HepG2 (cell line): Measurements from ENCODE around the gene ULK3. TPM values are rescaled to one million over a fixed set of nuclear protein-coding genes. Genes with fewer than 3 reads are reported as not detected.
A peak's percentile ranks its signal among the peaks of the same experiment; 100 is the strongest.

Experiments used
- CENPX ChIP-seq: sonication (generic); formaldehyde crosslinking; IDR thresholded peaks from 2 replicates; pipeline ENCODE4 v1.9.0; 2021; ENCODE audit warnings: mild to moderate bottlenecking, missing genetic modification reagents, moderate library complexity
- FOXO1 ChIP-seq: sonication (generic); formaldehyde crosslinking; IDR thresholded peaks from 2 replicates; pipeline ENCODE4 v1.4.0; 2020; ENCODE audit warnings: missing genetic modification reagents
- HHEX ChIP-seq: IDR thresholded peaks from 2 replicates; pipeline ENCODE4 v1.6.1; 2016; ENCODE audit warnings: control low read depth
- MED13 ChIP-seq: sonication (generic); formaldehyde crosslinking; IDR thresholded peaks from 2 replicates; pipeline ENCODE4 v1.5.0; 2020; ENCODE audit warnings: missing genetic modification reagents
- MEIS2 ChIP-seq: sonication (generic); formaldehyde crosslinking; IDR thresholded peaks from 2 replicates; pipeline ENCODE4 v1.9.0; 2021; ENCODE audit warnings: mild to moderate bottlenecking, missing genetic modification reagents
- RFX1 ChIP-seq: fragments of 450-650 bp; IDR thresholded peaks from 2 replicates; pipeline ENCODE4 v1.6.1; 2017
- SKI ChIP-seq: fragments of 450-650 bp; IDR thresholded peaks from one replicate; pipeline ENCODE4 v1.6.1; 2018; ENCODE audit warnings: mild to moderate bottlenecking; ENCODE audit not compliant: partially characterized antibody
- SRF ChIP-seq: IDR thresholded peaks from 2 replicates; pipeline ENCODE4 v1.6.1; 2011; ENCODE audit warnings: mild to moderate bottlenecking, low read depth, low read length, moderate library complexity
- TGIF2 ChIP-seq: IDR thresholded peaks from 2 replicates; pipeline ENCODE4 v1.6.1; 2016; ENCODE audit warnings: control low read depth, missing compliant biosample characterization
- ZIK1 ChIP-seq: sonication (generic); formaldehyde crosslinking; IDR thresholded peaks from 2 replicates; pipeline ENCODE4 v1.5.0; 2020; ENCODE audit warnings: mild to moderate bottlenecking, low read depth, missing genetic modification reagents, borderline replicate concordance
- ZNF180 ChIP-seq: sonication (generic); formaldehyde crosslinking; IDR thresholded peaks from 2 replicates; pipeline ENCODE4 v1.4.0; 2020; ENCODE audit warnings: low read depth, missing genetic modification reagents, borderline replicate concordance
- ZNF337 ChIP-seq: sonication (generic); formaldehyde crosslinking; IDR thresholded peaks from 2 replicates; pipeline ENCODE4 v1.5.1; 2020; ENCODE audit warnings: missing genetic modification reagents, low read depth, mild to moderate bottlenecking, borderline replicate concordance
- ZNF432 ChIP-seq: sonication (generic); formaldehyde crosslinking; IDR thresholded peaks from 2 replicates; pipeline ENCODE4 v1.5.0; 2020; ENCODE audit warnings: missing genetic modification reagents, mild to moderate bottlenecking, borderline replicate concordance
- ZNF558 ChIP-seq: sonication (generic); formaldehyde crosslinking; IDR thresholded peaks from 2 replicates; pipeline ENCODE4 v1.9.0; 2022; ENCODE audit warnings: mild to moderate bottlenecking, missing genetic modification reagents, borderline replicate concordance
- ZSCAN30 ChIP-seq: sonication (generic); formaldehyde crosslinking; IDR thresholded peaks from 2 replicates; pipeline ENCODE4 v1.5.0; 2020; ENCODE audit warnings: mild to moderate bottlenecking, missing genetic modification reagents
- ZZZ3 ChIP-seq: sonication (generic); formaldehyde crosslinking; IDR thresholded peaks from 2 replicates; pipeline ENCODE4 v1.4.0; 2020; ENCODE audit warnings: missing genetic modification reagents, mild to moderate bottlenecking, borderline replicate concordance
- polyA plus RNA-seq, 8 experiments: library from polyadenylated mRNA; depleted of rRNA in 3 of 8; stranded (reverse) in 7 of 8; unstranded in 1 of 8; fragments of >200 nt; fragmentation: Illumina TruSeq in 4 of 8; extraction: Trizol in 4 of 8; gene quantifications; 2 replicates each; pipeline versions ENCODE4 v1.2.1 to v1.2.3, GENCODE V29; 2011 to 2016; ENCODE audit warnings: low read depth in 4 of 8, missing spikeins in 1 of 8, mixed read lengths in 1 of 8; ENCODE audit not compliant: insufficient read depth in 1 of 8
- total RNA-seq, 5 experiments: library from RNA; depleted of rRNA; stranded (reverse); fragments of >200 nt; fragmentation: Illumina TruSeq; extraction: Trizol; gene quantifications; 2 replicates each; pipeline ENCODE4 v1.2.3, GENCODE V29; 2016; ENCODE audit warnings: low read depth in 1 of 5
- TF ChIP-seq, protein P1 (sequence below): sonication (generic); formaldehyde crosslinking; IDR thresholded peaks from 2 replicates; pipeline ENCODE4 v1.4.0; 2020; ENCODE audit warnings: missing genetic modification reagents, borderline replicate concordance
- TF ChIP-seq, protein P2 (sequence below): sonication (generic); formaldehyde crosslinking; IDR thresholded peaks from 2 replicates; pipeline ENCODE4 v1.5.0; 2020; ENCODE audit warnings: mild to moderate bottlenecking, missing genetic modification reagents
- TF ChIP-seq, protein P3 (sequence below): sonication (generic); formaldehyde crosslinking; IDR thresholded peaks from 2 replicates; pipeline ENCODE4 v1.4.0; 2020; ENCODE audit warnings: mild to moderate bottlenecking, low read depth, missing genetic modification reagents
- TF ChIP-seq, protein P4 (sequence below): sonication (generic); formaldehyde crosslinking; IDR thresholded peaks from 2 replicates; pipeline ENCODE4 v1.4.0; 2020; ENCODE audit warnings: mild to moderate bottlenecking, missing genetic modification reagents
- TF ChIP-seq, protein P5 (sequence below): sonication (generic); formaldehyde crosslinking; IDR thresholded peaks from 2 replicates; pipeline ENCODE4 v1.9.0; 2021; ENCODE audit warnings: missing genetic modification reagents, mild to moderate bottlenecking, borderline replicate concordance

The ULK3 gene
- total and polyA plus RNA-seq, 2 of the 13 experiments (the other 11 are each of a cell fraction or from before 2014, with no cell fraction given): 15.2 to 23.7 TPM

DNA sequence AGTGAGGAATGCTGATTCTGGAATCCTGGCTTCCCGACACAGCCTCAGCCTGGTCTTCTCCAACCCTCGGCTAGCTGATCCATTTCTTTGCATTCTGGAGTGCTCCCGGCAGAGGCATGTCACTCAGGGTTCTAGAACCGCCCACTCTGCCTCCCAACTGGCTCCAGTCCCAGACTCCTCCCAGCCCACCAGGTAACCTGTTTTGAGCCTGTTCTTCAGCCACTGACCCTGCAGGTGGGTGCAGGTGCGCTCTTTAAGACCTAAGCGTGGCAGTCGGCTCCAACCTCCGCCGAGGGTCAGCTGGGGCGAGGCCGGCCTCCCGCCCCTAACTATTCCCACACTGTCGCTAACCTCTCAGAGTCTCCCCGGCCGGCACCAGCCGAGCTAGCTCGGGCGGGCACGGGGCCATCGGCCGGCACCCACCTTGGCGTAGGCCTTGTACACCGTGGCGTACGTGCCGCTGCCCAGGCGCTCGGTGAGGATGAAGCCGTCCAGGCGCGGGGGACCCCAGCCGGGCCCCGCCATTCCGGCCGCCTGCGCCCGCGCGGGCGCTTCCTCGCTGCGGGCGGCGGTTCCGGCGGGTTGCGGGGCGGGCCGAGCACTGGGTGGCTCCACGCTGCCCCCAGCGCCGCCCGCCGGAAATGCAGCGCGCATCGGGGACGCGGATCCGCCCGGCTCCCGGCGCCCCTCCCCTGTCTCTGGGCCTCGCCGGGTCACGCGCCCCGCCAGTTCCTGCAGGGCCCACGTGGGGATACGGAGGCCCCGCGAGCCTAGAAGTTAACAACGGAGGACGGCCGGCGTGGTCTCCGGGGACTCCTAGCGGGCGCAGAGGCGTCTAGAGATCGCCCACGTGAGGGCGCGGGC lies at the start of gene ULK3 (continued):
- TF ChIP-seq, protein P1, sequence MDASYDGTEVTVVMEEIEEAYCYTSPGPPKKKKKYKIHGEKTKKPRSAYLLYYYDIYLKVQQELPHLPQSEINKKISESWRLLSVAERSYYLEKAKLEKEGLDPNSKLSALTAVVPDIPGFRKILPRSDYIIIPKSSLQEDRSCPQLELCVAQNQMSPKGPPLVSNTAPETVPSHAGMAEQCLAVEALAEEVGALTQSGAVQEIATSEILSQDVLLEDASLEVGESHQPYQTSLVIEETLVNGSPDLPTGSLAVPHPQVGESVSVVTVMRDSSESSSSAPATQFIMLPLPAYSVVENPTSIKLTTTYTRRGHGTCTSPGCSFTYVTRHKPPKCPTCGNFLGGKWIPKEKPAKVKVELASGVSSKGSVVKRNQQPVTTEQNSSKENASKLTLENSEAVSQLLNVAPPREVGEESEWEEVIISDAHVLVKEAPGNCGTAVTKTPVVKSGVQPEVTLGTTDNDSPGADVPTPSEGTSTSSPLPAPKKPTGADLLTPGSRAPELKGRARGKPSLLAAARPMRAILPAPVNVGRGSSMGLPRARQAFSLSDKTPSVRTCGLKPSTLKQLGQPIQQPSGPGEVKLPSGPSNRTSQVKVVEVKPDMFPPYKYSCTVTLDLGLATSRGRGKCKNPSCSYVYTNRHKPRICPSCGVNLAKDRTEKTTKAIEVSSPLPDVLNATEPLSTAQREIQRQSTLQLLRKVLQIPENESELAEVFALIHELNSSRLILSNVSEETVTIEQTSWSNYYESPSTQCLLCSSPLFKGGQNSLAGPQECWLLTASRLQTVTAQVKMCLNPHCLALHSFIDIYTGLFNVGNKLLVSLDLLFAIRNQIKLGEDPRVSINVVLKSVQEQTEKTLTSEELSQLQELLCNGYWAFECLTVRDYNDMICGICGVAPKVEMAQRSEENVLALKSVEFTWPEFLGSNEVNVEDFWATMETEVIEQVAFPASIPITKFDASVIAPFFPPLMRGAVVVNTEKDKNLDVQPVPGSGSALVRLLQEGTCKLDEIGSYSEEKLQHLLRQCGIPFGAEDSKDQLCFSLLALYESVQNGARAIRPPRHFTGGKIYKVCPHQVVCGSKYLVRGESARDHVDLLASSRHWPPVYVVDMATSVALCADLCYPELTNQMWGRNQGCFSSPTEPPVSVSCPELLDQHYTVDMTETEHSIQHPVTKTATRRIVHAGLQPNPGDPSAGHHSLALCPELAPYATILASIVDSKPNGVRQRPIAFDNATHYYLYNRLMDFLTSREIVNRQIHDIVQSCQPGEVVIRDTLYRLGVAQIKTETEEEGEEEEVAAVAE: no peak
- TF ChIP-seq ZNF337 (no peak), MED13 (CRISPR knock-in tag) (no peak), TGIF2 (no peak), MEIS2 (CRISPR knock-in tag) (peak; percentile 35; the same call in 1 of the 2 replicates), HHEX (CRISPR knock-in tag) (no peak), RFX1 (no peak), ZSCAN30 (CRISPR knock-in tag) (no peak), SKI (peak; percentile 52), SRF (no peak), FOXO1 (CRISPR knock-in tag) (no peak), ZNF432 (CRISPR knock-in tag) (no peak), ZIK1 (CRISPR knock-in tag) (no peak), ZNF558 (no peak), ZNF180 (CRISPR knock-in tag) (no peak), CENPX (CRISPR knock-in tag) (no peak), ZZZ3 (no peak)
- TF ChIP-seq, protein P2, sequence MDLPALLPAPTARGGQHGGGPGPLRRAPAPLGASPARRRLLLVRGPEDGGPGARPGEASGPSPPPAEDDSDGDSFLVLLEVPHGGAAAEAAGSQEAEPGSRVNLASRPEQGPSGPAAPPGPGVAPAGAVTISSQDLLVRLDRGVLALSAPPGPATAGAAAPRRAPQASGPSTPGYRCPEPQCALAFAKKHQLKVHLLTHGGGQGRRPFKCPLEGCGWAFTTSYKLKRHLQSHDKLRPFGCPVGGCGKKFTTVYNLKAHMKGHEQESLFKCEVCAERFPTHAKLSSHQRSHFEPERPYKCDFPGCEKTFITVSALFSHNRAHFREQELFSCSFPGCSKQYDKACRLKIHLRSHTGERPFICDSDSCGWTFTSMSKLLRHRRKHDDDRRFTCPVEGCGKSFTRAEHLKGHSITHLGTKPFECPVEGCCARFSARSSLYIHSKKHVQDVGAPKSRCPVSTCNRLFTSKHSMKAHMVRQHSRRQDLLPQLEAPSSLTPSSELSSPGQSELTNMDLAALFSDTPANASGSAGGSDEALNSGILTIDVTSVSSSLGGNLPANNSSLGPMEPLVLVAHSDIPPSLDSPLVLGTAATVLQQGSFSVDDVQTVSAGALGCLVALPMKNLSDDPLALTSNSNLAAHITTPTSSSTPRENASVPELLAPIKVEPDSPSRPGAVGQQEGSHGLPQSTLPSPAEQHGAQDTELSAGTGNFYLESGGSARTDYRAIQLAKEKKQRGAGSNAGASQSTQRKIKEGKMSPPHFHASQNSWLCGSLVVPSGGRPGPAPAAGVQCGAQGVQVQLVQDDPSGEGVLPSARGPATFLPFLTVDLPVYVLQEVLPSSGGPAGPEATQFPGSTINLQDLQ: no peak
- TF ChIP-seq, protein P3, sequence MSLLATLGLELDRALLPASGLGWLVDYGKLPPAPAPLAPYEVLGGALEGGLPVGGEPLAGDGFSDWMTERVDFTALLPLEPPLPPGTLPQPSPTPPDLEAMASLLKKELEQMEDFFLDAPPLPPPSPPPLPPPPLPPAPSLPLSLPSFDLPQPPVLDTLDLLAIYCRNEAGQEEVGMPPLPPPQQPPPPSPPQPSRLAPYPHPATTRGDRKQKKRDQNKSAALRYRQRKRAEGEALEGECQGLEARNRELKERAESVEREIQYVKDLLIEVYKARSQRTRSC (CRISPR knock-in tag): no peak
- TF ChIP-seq, protein P4, sequence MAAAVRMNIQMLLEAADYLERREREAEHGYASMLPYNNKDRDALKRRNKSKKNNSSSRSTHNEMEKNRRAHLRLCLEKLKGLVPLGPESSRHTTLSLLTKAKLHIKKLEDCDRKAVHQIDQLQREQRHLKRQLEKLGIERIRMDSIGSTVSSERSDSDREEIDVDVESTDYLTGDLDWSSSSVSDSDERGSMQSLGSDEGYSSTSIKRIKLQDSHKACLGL: peak; percentile 53
- TF ChIP-seq, protein P5, sequence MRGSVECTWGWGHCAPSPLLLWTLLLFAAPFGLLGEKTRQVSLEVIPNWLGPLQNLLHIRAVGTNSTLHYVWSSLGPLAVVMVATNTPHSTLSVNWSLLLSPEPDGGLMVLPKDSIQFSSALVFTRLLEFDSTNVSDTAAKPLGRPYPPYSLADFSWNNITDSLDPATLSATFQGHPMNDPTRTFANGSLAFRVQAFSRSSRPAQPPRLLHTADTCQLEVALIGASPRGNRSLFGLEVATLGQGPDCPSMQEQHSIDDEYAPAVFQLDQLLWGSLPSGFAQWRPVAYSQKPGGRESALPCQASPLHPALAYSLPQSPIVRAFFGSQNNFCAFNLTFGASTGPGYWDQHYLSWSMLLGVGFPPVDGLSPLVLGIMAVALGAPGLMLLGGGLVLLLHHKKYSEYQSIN: no peak
